ENCODE results near the gene PDCD2L.

DNA sequence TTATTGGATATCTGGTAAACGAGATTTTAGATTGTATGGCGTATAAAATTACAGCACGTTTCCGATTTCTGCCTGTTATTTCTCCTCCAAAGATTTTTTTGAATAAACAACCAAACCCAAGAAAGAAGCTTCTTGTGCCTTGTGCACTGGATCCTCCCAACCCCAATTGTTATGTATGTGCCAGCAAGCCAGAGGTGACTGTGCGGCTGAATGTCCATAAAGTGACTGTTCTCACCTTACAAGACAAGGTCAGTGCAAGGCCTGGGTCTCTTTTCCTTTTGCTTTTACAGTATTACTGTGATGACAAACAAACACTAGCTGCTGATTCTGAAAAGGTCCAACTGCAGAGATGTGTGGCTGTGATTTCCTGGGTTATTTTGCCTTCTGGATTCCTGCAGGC, 54.5 kb downstream of the PDCD2L start:
- TF ChIP-seq NRF1 (conservative IDR thresholded peaks at IDR 0.05 in 1 of 2, IDR thresholded peaks at IDR 0.05 in 1 of 2) (no peak), SMARCA5 (IDR thresholded peaks at IDR 0.05) (no peak), ZNF696 (CRISPR knock-in tag; conservative IDR thresholded peaks at IDR 0.05) (no peak), CREB1 (IDR thresholded peaks at IDR 0.05) (no peak), CREB1 (CRISPR knock-in tag; IDR thresholded peaks at IDR 0.05) (no peak), POLR2H (tag; IDR thresholded peaks at IDR 0.05; ENCODE audit: low read depth) (no peak)
- TF ChIP-seq, protein P1, sequence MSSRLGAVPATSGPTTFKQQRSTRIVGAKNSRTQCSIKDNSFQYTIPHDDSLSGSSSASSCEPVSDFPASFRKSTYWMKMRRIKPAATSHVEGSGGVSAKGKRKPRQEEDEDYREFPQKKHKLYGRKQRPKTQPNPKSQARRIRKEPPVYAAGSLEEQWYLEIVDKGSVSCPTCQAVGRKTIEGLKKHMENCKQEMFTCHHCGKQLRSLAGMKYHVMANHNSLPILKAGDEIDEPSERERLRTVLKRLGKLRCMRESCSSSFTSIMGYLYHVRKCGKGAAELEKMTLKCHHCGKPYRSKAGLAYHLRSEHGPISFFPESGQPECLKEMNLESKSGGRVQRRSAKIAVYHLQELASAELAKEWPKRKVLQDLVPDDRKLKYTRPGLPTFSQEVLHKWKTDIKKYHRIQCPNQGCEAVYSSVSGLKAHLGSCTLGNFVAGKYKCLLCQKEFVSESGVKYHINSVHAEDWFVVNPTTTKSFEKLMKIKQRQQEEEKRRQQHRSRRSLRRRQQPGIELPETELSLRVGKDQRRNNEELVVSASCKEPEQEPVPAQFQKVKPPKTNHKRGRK (tag; IDR thresholded peaks at IDR 0.05) = no peak
- TF ChIP-seq, protein P2, sequence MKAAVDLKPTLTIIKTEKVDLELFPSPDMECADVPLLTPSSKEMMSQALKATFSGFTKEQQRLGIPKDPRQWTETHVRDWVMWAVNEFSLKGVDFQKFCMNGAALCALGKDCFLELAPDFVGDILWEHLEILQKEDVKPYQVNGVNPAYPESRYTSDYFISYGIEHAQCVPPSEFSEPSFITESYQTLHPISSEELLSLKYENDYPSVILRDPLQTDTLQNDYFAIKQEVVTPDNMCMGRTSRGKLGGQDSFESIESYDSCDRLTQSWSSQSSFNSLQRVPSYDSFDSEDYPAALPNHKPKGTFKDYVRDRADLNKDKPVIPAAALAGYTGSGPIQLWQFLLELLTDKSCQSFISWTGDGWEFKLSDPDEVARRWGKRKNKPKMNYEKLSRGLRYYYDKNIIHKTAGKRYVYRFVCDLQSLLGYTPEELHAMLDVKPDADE (conservative IDR thresholded peaks at IDR 0.05; ENCODE audit: control insufficient read depth, low read depth, low read length) = no peak
- TF ChIP-seq, protein P3, sequence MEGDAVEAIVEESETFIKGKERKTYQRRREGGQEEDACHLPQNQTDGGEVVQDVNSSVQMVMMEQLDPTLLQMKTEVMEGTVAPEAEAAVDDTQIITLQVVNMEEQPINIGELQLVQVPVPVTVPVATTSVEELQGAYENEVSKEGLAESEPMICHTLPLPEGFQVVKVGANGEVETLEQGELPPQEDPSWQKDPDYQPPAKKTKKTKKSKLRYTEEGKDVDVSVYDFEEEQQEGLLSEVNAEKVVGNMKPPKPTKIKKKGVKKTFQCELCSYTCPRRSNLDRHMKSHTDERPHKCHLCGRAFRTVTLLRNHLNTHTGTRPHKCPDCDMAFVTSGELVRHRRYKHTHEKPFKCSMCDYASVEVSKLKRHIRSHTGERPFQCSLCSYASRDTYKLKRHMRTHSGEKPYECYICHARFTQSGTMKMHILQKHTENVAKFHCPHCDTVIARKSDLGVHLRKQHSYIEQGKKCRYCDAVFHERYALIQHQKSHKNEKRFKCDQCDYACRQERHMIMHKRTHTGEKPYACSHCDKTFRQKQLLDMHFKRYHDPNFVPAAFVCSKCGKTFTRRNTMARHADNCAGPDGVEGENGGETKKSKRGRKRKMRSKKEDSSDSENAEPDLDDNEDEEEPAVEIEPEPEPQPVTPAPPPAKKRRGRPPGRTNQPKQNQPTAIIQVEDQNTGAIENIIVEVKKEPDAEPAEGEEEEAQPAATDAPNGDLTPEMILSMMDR (IDR thresholded peaks at IDR 0.05 in 2 of 3, conservative IDR thresholded peaks at IDR 0.05 in 1 of 3; ENCODE audit: insufficient read depth in 2 of 3, low read depth in 1 of 3, low read length in 3 of 3) = no peak
- TF ChIP-seq, protein P4, sequence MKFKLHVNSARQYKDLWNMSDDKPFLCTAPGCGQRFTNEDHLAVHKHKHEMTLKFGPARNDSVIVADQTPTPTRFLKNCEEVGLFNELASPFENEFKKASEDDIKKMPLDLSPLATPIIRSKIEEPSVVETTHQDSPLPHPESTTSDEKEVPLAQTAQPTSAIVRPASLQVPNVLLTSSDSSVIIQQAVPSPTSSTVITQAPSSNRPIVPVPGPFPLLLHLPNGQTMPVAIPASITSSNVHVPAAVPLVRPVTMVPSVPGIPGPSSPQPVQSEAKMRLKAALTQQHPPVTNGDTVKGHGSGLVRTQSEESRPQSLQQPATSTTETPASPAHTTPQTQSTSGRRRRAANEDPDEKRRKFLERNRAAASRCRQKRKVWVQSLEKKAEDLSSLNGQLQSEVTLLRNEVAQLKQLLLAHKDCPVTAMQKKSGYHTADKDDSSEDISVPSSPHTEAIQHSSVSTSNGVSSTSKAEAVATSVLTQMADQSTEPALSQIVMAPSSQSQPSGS (CRISPR knock-in tag; IDR thresholded peaks at IDR 0.05) = no peak

All from K562 (cell line).